Stimulated activated naive CD8-positive, alpha-beta T cell treated with anti-CD3 and anti-CD28 coated beads, Interleukin-15, Interleukin-2, amounts not matched to agents 100 ng/mL and 50 ng/mL, for 24 hours (primary cell): ENCODE measurements around the gene PCDH9.

Experiments
- H3K27ac Mint-ChIP-seq: one replicate; pipeline ENCODE4 v1.8.0; 2021; ENCODE audit warnings: mild to moderate bottlenecking, mixed read lengths
- H3K27me3 Mint-ChIP-seq: one replicate; pipeline ENCODE4 v1.8.0; 2021; ENCODE audit warnings: mixed read lengths
- H3K36me3 Mint-ChIP-seq: one replicate; pipeline ENCODE4 v1.8.0; 2021; ENCODE audit warnings: low read depth, mixed read lengths
- H3K4me1 Mint-ChIP-seq: one replicate; pipeline ENCODE4 v1.8.0; 2021; ENCODE audit warnings: low read depth, mixed read lengths
- H3K4me3 Mint-ChIP-seq: one replicate; pipeline ENCODE4 v1.8.0; 2021; ENCODE audit warnings: mild to moderate bottlenecking, mixed read lengths
- H3K9me3 Mint-ChIP-seq: one replicate; pipeline ENCODE4 v1.8.0; 2021; ENCODE audit warnings: mixed read lengths

PCDH9 gene

GRCh38 chr13:66689037-66689619 is 541.0 kb downstream of the PCDH9 start:
- H3K4me1 Mint-ChIP-seq, result no peaks in the 10 kb centered on the region
- no peaks in the 10 kb centered on the region for H3K27me3 Mint-ChIP-seq
- no peaks in the 10 kb centered on the region for H3K36me3 Mint-ChIP-seq
- H3K9me3 Mint-ChIP-seq, result peaks cover 15% of the 10 kb centered on the region
- H3K27ac Mint-ChIP-seq, result no peak overlapping the region
- H3K4me3 Mint-ChIP-seq, result no peak overlapping the region

- peaks cover 10% of the 10 kb centered on the region for H3K9me3 Mint-ChIP-seq
- H3K4me1 Mint-ChIP-seq, result no peaks in the 10 kb centered on the region
- no peaks in the 10 kb centered on the region for H3K27me3 Mint-ChIP-seq
- no peaks in the 10 kb centered on the region for H3K36me3 Mint-ChIP-seq
- no peak overlapping the region for H3K27ac Mint-ChIP-seq
- H3K4me3 Mint-ChIP-seq, result no peak overlapping the region
Observed at GRCh38 chr13:66681403-66681802, 548.7 kb downstream of the PCDH9 start.

DNA sequence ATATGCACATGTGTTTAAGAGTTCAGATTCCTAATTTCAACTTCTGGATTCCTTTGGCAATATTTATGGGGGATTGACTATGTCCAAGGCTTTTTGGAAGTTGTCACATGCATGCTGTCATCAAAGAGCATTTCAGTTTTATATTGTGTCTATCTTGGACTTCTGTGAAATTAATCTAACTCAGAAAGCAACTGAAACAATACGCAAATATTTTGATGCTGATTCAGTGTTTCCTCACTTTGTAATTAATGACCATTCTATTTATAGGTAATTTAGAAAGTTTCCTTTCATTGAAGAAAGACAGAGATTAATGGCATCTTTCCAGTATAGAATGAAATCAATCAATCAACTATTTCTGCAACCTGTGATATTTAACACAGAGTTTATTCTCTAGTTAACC is 550.1 kb downstream of the PCDH9 start:
- Mint-ChIP-seq H3K4me1 (no peaks in the 10 kb centered on the region), H3K9me3 (peaks cover 4% of the 10 kb centered on the region), H3K27me3 (no peaks in the 10 kb centered on the region), H3K4me3 (no peak overlapping the region), H3K36me3 (no peaks in the 10 kb centered on the region), H3K27ac (no peak overlapping the region)

DNA sequence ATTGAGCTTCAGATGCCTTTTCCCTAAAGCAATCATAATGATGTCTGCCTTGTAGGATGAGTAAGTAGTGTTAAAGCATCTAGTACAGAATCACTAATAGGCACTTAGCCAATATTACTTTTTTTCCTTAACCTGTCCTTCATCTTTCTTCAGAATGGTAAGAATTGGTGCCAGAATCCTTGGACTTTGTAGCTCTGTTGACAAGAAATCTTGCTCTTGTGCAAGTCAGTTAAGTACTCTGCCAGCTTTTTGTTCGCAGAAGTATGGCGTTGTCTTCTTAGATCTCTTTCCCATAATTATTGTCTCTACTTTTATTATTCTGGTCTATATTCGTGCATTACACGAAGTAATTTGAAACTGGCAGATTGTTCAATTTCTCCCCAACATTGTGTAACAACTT is 554.5 kb downstream of the PCDH9 start:
- H3K27me3 Mint-ChIP-seq, result no peaks in the 10 kb centered on the region
- no peak overlapping the region for H3K27ac Mint-ChIP-seq
- peaks cover 10% of the 10 kb centered on the region for H3K9me3 Mint-ChIP-seq
- no peaks in the 10 kb centered on the region for H3K36me3 Mint-ChIP-seq
- H3K4me1 Mint-ChIP-seq, result no peaks in the 10 kb centered on the region
- H3K4me3 Mint-ChIP-seq, result no peak overlapping the region

DNA sequence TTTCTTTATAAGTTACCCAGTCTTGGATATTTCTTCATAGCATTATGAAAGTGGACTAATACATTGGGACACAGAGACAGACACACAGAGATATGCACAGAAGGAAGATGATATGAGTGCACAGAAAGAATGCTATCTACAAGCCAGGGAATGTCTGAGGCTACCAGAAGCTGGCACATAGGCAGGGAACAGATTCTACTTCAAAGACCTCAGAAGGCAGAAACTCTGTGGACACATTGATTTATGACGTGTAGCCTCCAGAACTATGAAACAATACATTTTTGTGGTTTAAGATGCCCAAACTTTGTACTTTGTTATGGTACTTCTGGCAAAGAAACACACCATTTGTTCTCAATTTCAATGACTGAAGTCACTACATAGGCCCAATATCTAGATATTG is 556.7 kb downstream of the PCDH9 start:
- peaks cover 10% of the 10 kb centered on the region for H3K9me3 Mint-ChIP-seq
- H3K4me3 Mint-ChIP-seq, result no peak overlapping the region
- no peaks in the 10 kb centered on the region for H3K36me3 Mint-ChIP-seq
- H3K4me1 Mint-ChIP-seq, result no peaks in the 10 kb centered on the region
- no peak overlapping the region for H3K27ac Mint-ChIP-seq
- no peaks in the 10 kb centered on the region for H3K27me3 Mint-ChIP-seq

DNA sequence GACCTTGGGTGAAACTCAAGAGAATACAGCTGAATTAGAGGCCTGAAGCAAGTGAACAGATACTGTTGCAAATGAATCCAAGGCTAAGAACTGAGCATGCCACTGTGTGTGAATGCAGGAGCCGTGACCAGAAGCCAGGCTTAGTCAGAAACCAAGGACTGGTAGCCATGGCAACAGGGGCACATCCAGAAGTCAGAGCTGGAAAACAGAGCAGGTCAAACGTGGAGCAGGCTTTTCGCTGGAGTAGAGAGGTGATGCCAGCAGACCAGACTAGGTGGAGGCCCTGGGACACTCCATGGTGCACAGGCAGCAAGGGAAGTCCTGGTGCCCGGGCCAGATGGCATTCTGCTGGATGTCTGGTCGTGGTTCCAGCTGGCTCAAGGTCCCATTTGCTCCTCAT is 564.1 kb downstream of the PCDH9 start:
- Mint-ChIP-seq H3K4me3 (no peak overlapping the region), H3K27ac (no peak overlapping the region), H3K4me1 (no peaks in the 10 kb centered on the region), H3K27me3 (no peaks in the 10 kb centered on the region), H3K36me3 (no peaks in the 10 kb centered on the region), H3K9me3 (peaks cover 6% of the 10 kb centered on the region)

DNA sequence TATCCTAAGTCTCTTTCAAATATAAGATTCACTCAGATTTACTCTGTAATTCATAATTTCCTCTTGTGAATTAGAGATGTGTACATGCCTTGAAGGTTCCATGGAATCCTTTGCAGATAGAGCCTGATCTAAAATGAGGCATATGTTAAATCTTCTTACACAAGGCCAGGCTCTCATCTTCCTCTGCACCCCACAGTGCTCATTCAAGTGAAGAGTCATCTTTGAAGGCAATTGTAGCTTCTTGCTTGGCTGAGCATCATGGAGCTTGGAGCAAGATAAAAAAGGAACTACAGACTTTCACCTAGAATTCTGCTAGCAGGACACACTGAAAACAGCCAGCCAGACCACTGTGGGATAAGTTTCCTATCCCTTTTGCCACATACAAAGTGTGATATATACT is 566.4 kb downstream of the PCDH9 start:
- Mint-ChIP-seq H3K36me3 (no peaks in the 10 kb centered on the region), H3K27me3 (no peaks in the 10 kb centered on the region), H3K9me3 (peaks cover 4% of the 10 kb centered on the region), H3K27ac (no peak overlapping the region), H3K4me1 (peaks cover 7% of the 10 kb centered on the region), H3K4me3 (no peak overlapping the region)

GRCh38 chr13:66663206-66663605 is 566.9 kb downstream of the PCDH9 start:
- Mint-ChIP-seq H3K9me3 (peaks cover 4% of the 10 kb centered on the region), H3K36me3 (no peaks in the 10 kb centered on the region), H3K4me3 (no peak overlapping the region), H3K4me1 (peaks cover 7% of the 10 kb centered on the region), H3K27me3 (no peaks in the 10 kb centered on the region), H3K27ac (no peak overlapping the region)

GRCh38 chr13:66661336-66661735 is 568.8 kb downstream of the PCDH9 start:
- no peaks in the 10 kb centered on the region for H3K36me3 Mint-ChIP-seq
- H3K27ac Mint-ChIP-seq, result no peak overlapping the region
- H3K9me3 Mint-ChIP-seq, result peaks cover 4% of the 10 kb centered on the region
- peaks cover 11% of the 10 kb centered on the region for H3K4me1 Mint-ChIP-seq
- no peak overlapping the region for H3K4me3 Mint-ChIP-seq
- H3K27me3 Mint-ChIP-seq, result no peaks in the 10 kb centered on the region

DNA sequence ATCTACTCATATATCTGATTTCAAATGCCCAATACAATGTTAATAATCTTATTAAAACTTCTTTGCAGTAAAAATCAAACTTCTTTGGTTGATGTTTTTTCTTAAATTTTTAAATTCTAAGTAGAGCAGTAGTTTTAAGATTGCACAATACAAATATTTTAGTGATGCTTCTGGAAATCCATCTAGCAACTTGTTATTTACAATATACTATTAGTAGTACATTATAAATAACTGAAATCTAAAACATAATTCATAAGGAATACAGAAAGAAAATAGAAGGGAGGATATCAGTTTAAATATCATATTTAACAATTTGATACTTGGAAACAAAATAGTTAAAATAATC is 569.7 kb downstream of the PCDH9 start:
- Mint-ChIP-seq H3K4me1 (peaks cover 11% of the 10 kb centered on the region), H3K36me3 (no peaks in the 10 kb centered on the region), H3K27me3 (no peaks in the 10 kb centered on the region), H3K27ac (no peak overlapping the region), H3K9me3 (peaks cover 2% of the 10 kb centered on the region), H3K4me3 (no peak overlapping the region)

DNA sequence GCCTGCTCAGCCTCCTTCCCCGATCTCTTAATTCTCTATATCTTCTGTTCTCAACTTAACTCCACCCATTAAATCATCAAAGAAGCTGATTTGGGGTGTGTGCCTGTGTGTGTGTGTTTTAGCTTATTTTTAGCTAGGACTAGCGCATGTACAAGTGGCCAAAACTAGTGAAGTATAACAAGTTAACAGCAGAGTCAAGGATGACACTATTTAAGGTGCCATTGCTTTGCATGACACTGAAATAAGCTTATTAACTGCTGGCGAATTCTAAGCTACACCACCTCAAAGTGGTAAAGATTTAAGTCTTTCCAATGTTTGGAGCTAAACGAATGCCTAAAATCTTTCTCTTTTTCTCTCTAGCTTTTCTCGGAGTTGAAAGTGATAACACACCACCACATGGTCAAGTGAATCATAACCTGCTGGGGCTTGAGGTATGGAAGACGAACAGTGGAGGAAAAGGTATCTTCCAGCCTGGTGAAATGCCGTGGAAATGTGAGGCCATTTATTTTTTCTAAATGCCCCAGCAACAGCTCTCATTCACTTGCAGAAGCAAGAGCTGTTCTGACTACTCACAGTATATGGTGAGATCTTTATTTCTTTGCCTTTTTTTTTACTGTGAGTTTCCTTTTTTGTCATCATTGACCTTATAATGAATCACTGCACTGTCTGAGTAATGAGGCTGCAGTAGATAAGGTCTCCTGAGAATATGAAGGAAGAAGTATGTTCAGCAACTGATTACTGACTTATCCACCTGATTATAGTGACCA is 570.3 kb downstream of the PCDH9 start:
- Mint-ChIP-seq H3K36me3 (no peaks in the 10 kb centered on the region), H3K27me3 (no peaks in the 10 kb centered on the region), H3K9me3 (no peaks in the 10 kb centered on the region), H3K27ac (peak overlapping the region; percentile 77), H3K4me1 (peaks cover 11% of the 10 kb centered on the region), H3K4me3 (peak overlapping the region; percentile 28)

GRCh38 chr13:66659286-66659685 is 570.9 kb downstream of the PCDH9 start:
- no peaks in the 10 kb centered on the region for H3K36me3 Mint-ChIP-seq
- peak overlapping the region; percentile 28 for H3K4me3 Mint-ChIP-seq
- H3K4me1 Mint-ChIP-seq, result peaks cover 11% of the 10 kb centered on the region
- no peaks in the 10 kb centered on the region for H3K9me3 Mint-ChIP-seq
- peak overlapping the region; percentile 77 for H3K27ac Mint-ChIP-seq
- H3K27me3 Mint-ChIP-seq, result no peaks in the 10 kb centered on the region

DNA sequence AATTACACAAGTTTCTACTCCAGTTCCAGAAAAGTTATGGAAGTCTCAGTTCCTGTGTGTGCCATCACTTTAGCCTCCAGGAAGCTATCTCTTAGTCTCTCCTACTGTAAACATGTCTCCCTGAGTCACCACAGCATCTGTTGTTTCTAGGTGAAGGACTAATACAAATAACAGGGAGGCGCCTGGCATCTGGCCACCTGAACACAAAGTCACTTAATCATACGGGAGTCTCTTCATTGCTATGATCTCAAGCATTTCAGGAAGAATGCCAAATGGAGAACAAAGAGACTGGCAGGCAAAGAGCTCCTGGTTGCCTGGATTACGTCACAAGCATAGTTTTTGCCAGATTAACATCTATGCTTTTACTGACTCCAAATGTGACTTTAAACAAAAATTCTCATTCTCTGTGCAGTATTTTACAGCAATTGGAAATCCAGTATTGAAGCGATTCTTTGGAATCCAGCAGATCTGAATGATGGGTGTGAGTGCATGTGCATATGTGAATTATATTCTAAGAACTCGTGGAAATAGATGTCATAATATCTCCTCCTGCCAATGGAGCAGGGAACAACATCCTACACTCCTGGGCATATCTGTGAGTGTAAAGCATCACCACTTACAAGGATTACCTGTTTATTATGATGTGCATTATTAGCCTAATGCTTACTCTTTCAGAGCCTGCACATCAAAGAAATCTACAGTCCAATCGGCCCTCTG is 572.8 kb downstream of the PCDH9 start:
- H3K4me1 Mint-ChIP-seq, result peaks cover 11% of the 10 kb centered on the region
- no peak overlapping the region for H3K27ac Mint-ChIP-seq
- H3K9me3 Mint-ChIP-seq, result no peaks in the 10 kb centered on the region
- no peaks in the 10 kb centered on the region for H3K27me3 Mint-ChIP-seq
- no peaks in the 10 kb centered on the region for H3K36me3 Mint-ChIP-seq
- H3K4me3 Mint-ChIP-seq, result no peak overlapping the region

GRCh38 chr13:66655847-66656454 is 574.2 kb downstream of the PCDH9 start:
- H3K27me3 Mint-ChIP-seq, result no peaks in the 10 kb centered on the region
- no peaks in the 10 kb centered on the region for H3K36me3 Mint-ChIP-seq
- H3K4me3 Mint-ChIP-seq, result no peak overlapping the region
- H3K4me1 Mint-ChIP-seq, result peaks cover 11% of the 10 kb centered on the region
- no peaks in the 10 kb centered on the region for H3K9me3 Mint-ChIP-seq
- no peak overlapping the region for H3K27ac Mint-ChIP-seq

GRCh38 chr13:66644855-66645460 is 585.2 kb downstream of the PCDH9 start:
- Mint-ChIP-seq H3K36me3 (no peaks in the 10 kb centered on the region), H3K4me1 (no peaks in the 10 kb centered on the region), H3K4me3 (no peak overlapping the region), H3K9me3 (no peaks in the 10 kb centered on the region), H3K27ac (no peak overlapping the region), H3K27me3 (no peaks in the 10 kb centered on the region)
